HG03139 (cell line): ENCODE data around the gene NFYB.
"Not testable (repeated sequence)": the region's sequence is repeated elsewhere in the genome, so short reads cannot be mapped to it uniquely, and the experiment has no call there.

Source experiments
- ATAC-seq: cut with Tn5 transposase; IDR thresholded peaks from one replicate; pipeline ENCODE4 v1.9.1; 2021; ENCODE audit not compliant: unreplicated experiment

Gene NFYB

GRCh38 chr12:104163028-104163427, 25.0 kb upstream of the NFYB start:
- ATAC-seq, result not testable (repeated sequence)

- ATAC-seq, result no peak
These were observed 17.9 kb upstream of the NFYB start for GRCh38 chr12:104155711-104156555.

GRCh38 chr12:104154806-104155205, 16.8 kb upstream of the NFYB start:
- no peak for ATAC-seq

- no peak for ATAC-seq
These were observed 16.3 kb upstream of the NFYB start for GRCh38 chr12:104154286-104154685.

GRCh38 chr12:104152685-104153241, 14.8 kb upstream of the NFYB start:
- ATAC-seq, result no peak

- ATAC-seq, result no peak
These were observed 12.4 kb upstream of the NFYB start for GRCh38 chr12:104150416-104150815.

- no peak for ATAC-seq
These were observed 9.3 kb upstream of the NFYB start for GRCh38 chr12:104147346-104147745.

GRCh38 chr12:104143918-104144317, 5.9 kb upstream of the NFYB start:
- ATAC-seq, result no peak

- no peak for ATAC-seq
These were observed 5.0 kb upstream of the NFYB start for GRCh38 chr12:104143002-104143401.

GRCh38 chr12:104142543-104142942, 4.5 kb upstream of the NFYB start:
- no peak for ATAC-seq

GRCh38 chr12:104138797-104139152, 765 bp upstream of the NFYB start:
- ATAC-seq, result no peak

GRCh38 chr12:104137001-104137901, 759 bp downstream of the NFYB start:
- ATAC-seq, result peak; percentile 33

GRCh38 chr12:104136577-104136976, 1.4 kb downstream of the NFYB start:
- no peak for ATAC-seq

- no peak for ATAC-seq
These were observed 3.1 kb downstream of the NFYB start for GRCh38 chr12:104134882-104135281.

- ATAC-seq, result no peak
These were observed 4.1 kb downstream of the NFYB start for GRCh38 chr12:104133866-104134265.

GRCh38 chr12:104133321-104133720, 4.7 kb downstream of the NFYB start:
- ATAC-seq, result no peak

GRCh38 chr12:104132351-104132956, 5.6 kb downstream of the NFYB start:
- ATAC-seq, result no peak

- ATAC-seq, result no peak
These were observed 6.4 kb downstream of the NFYB start for GRCh38 chr12:104131609-104132008.

- ATAC-seq, result no peak
These were observed 7.2 kb downstream of the NFYB start for GRCh38 chr12:104130760-104131159.

- ATAC-seq, result no peak
These were observed 11.5 kb downstream of the NFYB start for GRCh38 chr12:104126548-104126947.

GRCh38 chr12:104122298-104122697, 15.7 kb downstream of the NFYB start:
- no peak for ATAC-seq
